NT2/D1 (cell line): ENCODE data around the gene CTBP2.

Experiments
- SUZ12 ChIP-seq: IDR thresholded peaks from 2 replicates; pipeline ENCODE4 v1.6.1; 2011; ENCODE audit not compliant: insufficient read length, insufficient read depth; ENCODE audit errors: extremely low read depth
- YY1 ChIP-seq: IDR thresholded peaks from 2 replicates; pipeline ENCODE4 v1.6.1; 2011; ENCODE audit not compliant: insufficient read length, insufficient read depth
- ZNF274 ChIP-seq: IDR thresholded peaks from 2 replicates; pipeline ENCODE4 v1.6.1; 2011; ENCODE audit warnings: mild to moderate bottlenecking, low read depth, low read length

DNA sequence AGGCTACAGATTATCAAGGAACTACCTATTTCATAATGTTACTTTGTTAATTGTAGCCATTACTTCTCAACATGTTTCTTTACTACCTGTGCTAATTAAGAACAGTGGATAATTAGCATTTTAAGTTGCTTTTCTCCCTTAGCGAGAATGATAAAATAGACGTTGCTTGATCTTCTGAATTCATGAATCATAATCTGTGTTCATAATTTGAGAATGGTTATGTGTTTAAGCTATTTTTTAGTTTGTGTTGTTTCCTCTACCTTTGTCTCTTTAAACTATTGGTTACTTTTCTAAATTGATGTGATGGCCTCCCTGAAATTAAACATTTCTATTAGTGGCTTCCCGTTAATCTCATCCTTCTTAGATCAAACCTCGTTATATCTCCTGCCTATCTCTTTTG lies 218.5 kb downstream of the CTBP2 start, which contains the start of gene ZRANB1:
- no peak for TF ChIP-seq YY1
- no peak for TF ChIP-seq SUZ12
- no peak for TF ChIP-seq ZNF274
